ENCODE results near the gene HSPBAP1.
"Not testable (repeated sequence)": the region's sequence is repeated elsewhere in the genome, so short reads cannot be mapped to it uniquely, and the experiment has no call there.

HSPBAP1 gene

GRCh38 chr3:122732682-122733525 lies 60.7 kb downstream of the HSPBAP1 start:
- DNase-seq, result not testable (repeated sequence)

GRCh38 chr3:122730240-122730639 lies 63.4 kb downstream of the HSPBAP1 start:
- DNase-seq, result no peak

GRCh38 chr3:122728756-122729514 lies 64.7 kb downstream of the HSPBAP1 start:
- DNase-seq, result no peak

GRCh38 chr3:122728186-122728585 lies 65.4 kb downstream of the HSPBAP1 start:
- DNase-seq, result no peak

GRCh38 chr3:122727766-122728165 lies 65.9 kb downstream of the HSPBAP1 start:
- DNase-seq, result no peak

- DNase-seq, result no peak
Measured at GRCh38 chr3:122727294-122727693, 66.3 kb downstream of the HSPBAP1 start.

- no peak for DNase-seq
Measured at GRCh38 chr3:122725106-122725505, 68.5 kb downstream of the HSPBAP1 start.

GRCh38 chr3:122719273-122719921 lies 74.2 kb downstream of the HSPBAP1 start:
- no peak for DNase-seq

- no peak for DNase-seq
Measured at GRCh38 chr3:122716667-122717066, 77.0 kb downstream of the HSPBAP1 start.

- no peak for DNase-seq
Measured at GRCh38 chr3:122714273-122714672, 79.4 kb downstream of the HSPBAP1 start.

- not testable (repeated sequence) for DNase-seq
Measured at GRCh38 chr3:122710616-122711251, 82.9 kb downstream of the HSPBAP1 start.

GRCh38 chr3:122705379-122705778 lies 88.3 kb downstream of the HSPBAP1 start:
- DNase-seq, result no peak

- DNase-seq, result no peak
Measured at GRCh38 chr3:122700193-122700592, 93.4 kb downstream of the HSPBAP1 start.

- no peak for DNase-seq
Measured at GRCh38 chr3:122697952-122698620, 95.5 kb downstream of the HSPBAP1 start.

GRCh38 chr3:122695927-122696561 lies 97.6 kb downstream of the HSPBAP1 start:
- no peak for DNase-seq

- no peak for DNase-seq
Measured at GRCh38 chr3:122694966-122695365, 98.7 kb downstream of the HSPBAP1 start.

GRCh38 chr3:122692674-122693073 lies 101.0 kb downstream of the HSPBAP1 start:
- DNase-seq, result no peak

- DNase-seq, result no peak
Measured at GRCh38 chr3:122691195-122691594, 102.4 kb downstream of the HSPBAP1 start.

GRCh38 chr3:122690096-122690495 lies 103.5 kb downstream of the HSPBAP1 start:
- DNase-seq, result no peak
